IPS-18c (cell line): ENCODE data around the gene IQCC.
A peak's percentile ranks its signal among the peaks of the same experiment; 100 is the strongest.

ENCODE experiments used
- H3K4me3 ChIP-seq: 2 replicates; pipeline ENCODE4 v1.7.0; 2013; ENCODE audit warnings: low read depth, mild to moderate bottlenecking, low read length, moderate library complexity; ENCODE audit not compliant: insufficient read depth
- H3K9me3 ChIP-seq: one replicate; pipeline ENCODE4 v1.6.1; 2013; ENCODE audit warnings: mild to moderate bottlenecking, low read length, moderate library complexity; ENCODE audit not compliant: control insufficient read depth, insufficient read depth

The IQCC gene

GRCh38 chr1:32187850-32188249 is 17.6 kb upstream of the IQCC start:
- Histone ChIP-seq H3K4me3 (no peak overlapping the region), H3K9me3 (peaks cover 4% of the 10 kb centered on the region)

- Histone ChIP-seq H3K4me3 (no peak overlapping the region), H3K9me3 (peaks cover 4% of the 10 kb centered on the region)
Measured at GRCh38 chr1:32192220-32192948, 13.1 kb upstream of the IQCC start.

GRCh38 chr1:32194984-32195383 is 10.5 kb upstream of the IQCC start:
- Histone ChIP-seq H3K9me3 (peaks cover 2% of the 10 kb centered on the region), H3K4me3 (no peak overlapping the region)

- Histone ChIP-seq H3K4me3 (no peak overlapping the region), H3K9me3 (no peaks in the 10 kb centered on the region)
Measured at GRCh38 chr1:32195531-32195930, 9.9 kb upstream of the IQCC start.

- Histone ChIP-seq H3K9me3 (no peaks in the 10 kb centered on the region), H3K4me3 (no peak overlapping the region)
Measured at GRCh38 chr1:32195972-32196823, 9.3 kb upstream of the IQCC start.

GRCh38 chr1:32197074-32197473 is 8.4 kb upstream of the IQCC start:
- Histone ChIP-seq H3K9me3 (no peaks in the 10 kb centered on the region), H3K4me3 (no peak overlapping the region)

- Histone ChIP-seq H3K4me3 (no peak overlapping the region), H3K9me3 (no peaks in the 10 kb centered on the region)
Measured at GRCh38 chr1:32197837-32198236, 7.6 kb upstream of the IQCC start.

GRCh38 chr1:32198237-32199042 is 7.0 kb upstream of the IQCC start:
- Histone ChIP-seq H3K4me3 (no peak overlapping the region), H3K9me3 (no peaks in the 10 kb centered on the region)

- Histone ChIP-seq H3K9me3 (no peaks in the 10 kb centered on the region), H3K4me3 (0 out of 2 replicates have a peak overlapping the region, but pooled peaks have one; percentile 34)
Measured at GRCh38 chr1:32199043-32199716, 6.3 kb upstream of the IQCC start.

GRCh38 chr1:32199717-32200072 is 5.8 kb upstream of the IQCC start:
- H3K9me3 ChIP-seq: no peaks in the 10 kb centered on the region
- peak overlapping the region; percentile 34; the same call in 1 of the 2 replicates for H3K4me3 ChIP-seq

GRCh38 chr1:32200226-32201010 is 5.1 kb upstream of the IQCC start, which contains the start of gene CCDC28B:
Gene CCDC28B, plus strand, starts transcription at chr1:32200595. Its CDS starts 1,341 bp downstream, at chr1:32201936.
- Histone ChIP-seq H3K4me3 (peak within 1 kb of the TSS; percentile 55), H3K9me3 (no peaks in the 10 kb centered on the region)

GRCh38 chr1:32201011-32201855 is 4.2 kb upstream of the IQCC start:
- Histone ChIP-seq H3K4me3 (peak overlapping the region; percentile 55), H3K9me3 (no peaks in the 10 kb centered on the region)

GRCh38 chr1:32204943-32205361 is 519 bp upstream of the IQCC start:
- Histone ChIP-seq H3K4me3 (peak overlapping the region; percentile 92), H3K9me3 (no peaks in the 10 kb centered on the region)

GRCh38 chr1:32208469-32208868 is 3.0 kb downstream of the IQCC start:
- no peak overlapping the region for H3K4me3 ChIP-seq
- no peaks in the 10 kb centered on the region for H3K9me3 ChIP-seq

GRCh38 chr1:32208891-32209328 is 3.4 kb downstream of the IQCC start, which contains the start of gene DCDC2B:
Gene DCDC2B, plus strand, starts transcription at chr1:32209089. Its CDS starts 5 bp downstream, at chr1:32209094.
- Histone ChIP-seq H3K9me3 (no peaks in the 10 kb centered on the region), H3K4me3 (no peak within 1 kb of the TSS)
